K562 (cell line): ENCODE measurements around the gene MACF1. TPM values are rescaled to one million over a fixed set of nuclear protein-coding genes. Genes with fewer than 3 reads are reported as not detected.
A peak's percentile ranks its signal among the peaks of the same experiment; 100 is the strongest.

Source experiments
- ATAC-seq: fragments of 200-7000 bp; cut with Tn5 transposase; 3 replicates; pipeline ENCODE4 v1.9.1; 2020; ENCODE audit warnings: moderate library complexity
- BruUV-seq: library from RNA; stranded (reverse); fragments of 400-500 nt; replicated peaks from 2 replicates; lab custom pipeline; 2021; lab: Mats Ljungman, UMichigan
- CTCF ChIA-PET: fragments of 300-600 bp; formaldehyde crosslinking; extraction: SDS; loops from one replicate; lab custom pipeline; 2021; ENCODE audit warnings: low intra/inter-chr PET ratio; lab: Yijun Ruan, JAX
- POLR2A ChIA-PET: fragments of 300-600, 350-650 bp; sonication (Branson Sonifier 250); formaldehyde crosslinking; extraction: SDS; loops from one replicate; lab custom pipeline; 2021; ENCODE audit warnings: antibody characterized with exemption, inconsistent platforms; lab: Yijun Ruan, JAX
- DNase-seq, 4 experiments: peaks; one replicate each; pipeline versions ENCODE4 v3.0.0 to v3.0.0-alpha.2; 2011 to 2018; ENCODE audit warnings: low spot score in 3 of 4, mixed read lengths in 3 of 4; ENCODE audit errors: extremely low read depth in 1 of 4
- FAIRE-seq: peaks from 2 replicates; lab custom pipeline; 2011; peaks lifted over from hg19 to GRCh38; lab: Jason Lieb, UNC
- H2AFZ ChIP-seq: 2 replicates; pipeline ENCODE4 v1.6.0; 2011; ENCODE audit warnings: low read depth, low read length, control low read depth, inconsistent platforms
- H3K27ac ChIP-seq: fragments of 200-600 bp; 3 replicates; pipeline ENCODE4 v1.8.0; 2011; ENCODE audit warnings: low read depth, mild to moderate bottlenecking, control low read depth, inconsistent platforms, low read length, moderate library complexity, mixed read lengths; ENCODE audit errors: extremely low read depth
- H3K27me3 ChIP-seq, 2 experiments: fragments of 300-600 bp in 1 of 2; 2 replicates in 1 of 2; 3 replicates in 1 of 2; pipeline versions ENCODE4 v1.6.0 to v1.8.0; 2011; ENCODE audit warnings: inconsistent platforms in 2 of 2, low read length in 2 of 2, mild to moderate bottlenecking in 1 of 2, mixed read lengths in 1 of 2, moderate library complexity in 1 of 2; ENCODE audit not compliant: control insufficient read depth in 2 of 2, insufficient read depth in 2 of 2
- H3K36me3 ChIP-seq: fragments of 300-600 bp; 3 replicates; pipeline ENCODE4 v1.8.0; 2011; ENCODE audit warnings: mild to moderate bottlenecking, low read length, inconsistent platforms; ENCODE audit not compliant: control insufficient read depth, insufficient read depth
- H3K4me1 ChIP-seq, 2 experiments: fragments of 200-600 bp in 1 of 2; replicated peaks in 1 of 2; 2 replicates in 1 of 2; 3 replicates in 1 of 2; pipeline versions ENCODE4 v1.5.1 to v1.8.0; 2011; ENCODE audit warnings: inconsistent platforms in 2 of 2, low read length in 2 of 2, mild to moderate bottlenecking in 1 of 2, mixed read lengths in 1 of 2, moderate library complexity in 1 of 2; ENCODE audit not compliant: control insufficient read depth in 2 of 2, insufficient read depth in 2 of 2
- H3K4me2 ChIP-seq: 2 replicates; pipeline ENCODE4 v1.6.1; 2011; ENCODE audit warnings: low read length, control low read depth, inconsistent platforms, mixed read lengths; ENCODE audit not compliant: insufficient read depth
- H3K4me3 ChIP-seq: fragments of 200-600 bp; sonication (generic), shearing (Covaris generic); 2 replicates; pipeline ENCODE4 v1.5.1; 2016; ENCODE audit warnings: control low read depth, inconsistent platforms
- H3K79me2 ChIP-seq: fragments of 200-600 bp; 3 replicates; pipeline ENCODE4 v1.8.0; 2011; ENCODE audit warnings: low read length, inconsistent platforms; ENCODE audit not compliant: control insufficient read depth, insufficient read depth
- H3K9ac ChIP-seq, 2 experiments: 2 replicates each; pipeline versions ENCODE4 v1.6.0 to v1.6.1; 2011; ENCODE audit warnings: low read depth in 2 of 2, low read length in 2 of 2, control low read depth in 1 of 2, inconsistent platforms in 1 of 2, mild to moderate bottlenecking in 1 of 2, mixed read lengths in 1 of 2; ENCODE audit not compliant: insufficient read depth in 1 of 2
- H3K9me1 ChIP-seq: one replicate; pipeline ENCODE4 v1.6.0; 2011; ENCODE audit warnings: inconsistent platforms, mild to moderate bottlenecking, low read length, moderate library complexity; ENCODE audit not compliant: control insufficient read depth, insufficient read depth
- H3K9me3 ChIP-seq: replicated peaks from 2 replicates; pipeline ENCODE4 v1.5.1; 2011; ENCODE audit warnings: low read depth, low read length, inconsistent platforms; ENCODE audit not compliant: control insufficient read depth, insufficient read depth
- H4K20me1 ChIP-seq: replicated peaks from 2 replicates; pipeline ENCODE4 v1.6.1; 2011; ENCODE audit warnings: low read length, inconsistent platforms, mixed read lengths; ENCODE audit not compliant: control insufficient read depth, insufficient read depth
- EP300 ChIP-seq: IDR thresholded peaks from 2 replicates; pipeline ENCODE4 v1.6.1; 2012; ENCODE audit warnings: low read length, improper control_type of control experiment
- HNRNPUL1 ChIP-seq: fragments of 200-400 bp; formaldehyde crosslinking; IDR thresholded peaks from 2 replicates; pipeline ENCODE4 v1.6.1; 2017; ENCODE audit warnings: low read length
- TRIM28 ChIP-seq: fragments of 450-650 bp; IDR thresholded peaks from 2 replicates; pipeline ENCODE4 v1.6.1; 2017
- ZBTB1 ChIP-seq: sonication (generic); formaldehyde crosslinking; IDR thresholded peaks from 2 replicates; pipeline ENCODE4 v1.8.1; 2023; ENCODE audit warnings: missing genetic modification reagents, low read depth, mild to moderate bottlenecking, borderline replicate concordance
- ZNF23 ChIP-seq: fragments of 250-450 bp; sonication (Bioruptor Pico); IDR thresholded peaks from 2 replicates; pipeline ENCODE4 v1.4.0; 2020; ENCODE audit warnings: mild to moderate bottlenecking
- WGBS: fragments of 100-300 bp; shearing (Covaris generic); methylation state at CpG from one replicate; pipeline ENCODE4 v1.1.6; 2016; ENCODE audit warnings: low coverage, mixed read lengths; ENCODE audit not compliant: insufficient coverage; ENCODE audit errors: missing lambda C conversion rate; 5-methylcytosine and 5-hydroxymethylcytosine counted together
- in situ Hi-C: fragments of 300-500 bp; cut with MboI; formaldehyde crosslinking; loops from 4 replicates; pipeline ENCODE4 v1.15.0; 2018; ENCODE audit warnings: inconsistent platforms, mixed read lengths
- intact Hi-C: fragments of 100-400 bp; cut with micrococcal nuclease; formaldehyde crosslinking; loops from 2 replicates; pipeline ENCODE4 v1.14.2; 2022
- polyA plus RNA-seq, 8 experiments: library from polyadenylated mRNA; depleted of rRNA in 4 of 8; stranded (reverse) in 5 of 8; unstranded in 3 of 8; fragments of >200 nt; fragmentation: Nextera tagmentation in 2 of 8; fragmentation: Illumina TruSeq in 1 of 8; extraction: Ambion mirVana in 2 of 8; extraction: Trizol in 1 of 8; gene quantifications; 2 replicates each; pipeline versions ENCODE4 v1.2.1 to v1.2.3, GENCODE V29; 2011 to 2014; ENCODE audit warnings: inconsistent platforms in 1 of 8, missing spikeins in 1 of 8
- total RNA-seq, 7 experiments: library from RNA; depleted of rRNA in 6 of 7; stranded (reverse); fragments of >200 nt in 6 of 7; fragmentation: Illumina TruSeq in 2 of 7; extraction: Trizol in 2 of 7; gene quantifications; 2 replicates each; pipeline versions ENCODE4 v1.2.1 to v1.2.3, GENCODE V29; 2011 to 2021; ENCODE audit warnings: low replicate concordance in 1 of 7
- TF ChIP-seq, protein P1 (sequence below): sonication (generic); formaldehyde crosslinking; IDR thresholded peaks from 2 replicates; pipeline ENCODE4 v1.9.0; 2022; ENCODE audit warnings: mild to moderate bottlenecking, missing genetic modification reagents
- TF ChIP-seq, protein P2 (sequence below): fragments of 200-600 bp; sonication (generic); IDR thresholded peaks from one replicate; pipeline ENCODE4 v1.6.1; 2012; ENCODE audit warnings: mild to moderate bottlenecking, low read depth, low read length, inconsistent platforms

The MACF1 gene
- total and polyA plus RNA-seq, 9 of the 15 experiments (the other 6 are each of a cell fraction or from before 2014, with no cell fraction given), result 13.2 to 232 (median 112) TPM

DNA sequence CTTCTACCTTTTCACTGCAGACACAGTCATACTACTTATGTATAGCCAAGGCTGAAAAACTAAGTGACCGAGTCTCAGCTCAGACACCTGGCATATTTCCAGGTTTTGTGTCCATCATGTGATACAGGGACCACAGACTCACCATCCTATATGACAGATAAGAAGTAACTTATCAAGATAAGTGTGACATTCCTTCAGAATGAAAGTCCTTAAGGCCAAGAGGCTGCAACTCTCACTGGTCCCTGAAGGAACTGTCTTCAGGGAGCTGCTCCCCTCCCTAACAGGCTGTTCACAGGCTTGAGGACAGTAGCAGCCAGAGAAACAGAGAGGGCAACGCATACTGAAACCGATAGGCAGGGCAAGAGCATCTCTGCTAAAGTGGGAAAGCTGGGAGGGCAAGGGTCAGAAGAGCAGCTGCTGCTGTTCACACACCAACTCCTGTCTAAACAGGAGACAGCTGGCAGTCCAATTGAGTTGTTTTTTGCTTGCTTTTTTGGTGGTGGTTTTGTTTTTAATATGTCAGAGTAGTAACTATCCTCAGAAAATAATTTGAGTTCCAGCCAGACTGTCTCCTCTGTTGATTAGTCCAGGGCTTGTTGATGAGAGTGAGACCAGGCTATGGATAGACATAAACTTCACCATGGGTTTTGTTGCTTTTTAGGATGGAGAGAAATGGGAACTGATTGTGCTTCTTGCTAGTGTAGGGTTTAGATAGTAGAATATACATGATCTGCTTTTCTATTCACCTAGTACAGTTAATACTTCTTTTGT is 67.7 kb downstream of the MACF1 start:
- Histone ChIP-seq H3K9me1 (no peaks in the 10 kb centered on the region), H3K4me2 (peak overlapping the region; percentile 20; the same call in 1 of the 2 replicates), H3K27me3 (no peaks in the 10 kb centered on the region), H3K9ac (no peak overlapping the region; a peak in 1 of 4 replicates), H3K4me1 (peaks cover 23 to 45% of the 10 kb centered on the region in 2 experiments), H3K9me3 (no peaks in the 10 kb centered on the region), H2AFZ (no peak overlapping the region), H4K20me1 (peaks cover 6% of the 10 kb centered on the region; the same call in 1 of the 2 replicates), H3K4me3 (no peak overlapping the region), H3K27ac (peak overlapping the region; percentile 9; the same call in 2 of the 3 replicates), H3K36me3 (peaks cover 10% of the 10 kb centered on the region; the same call in 1 of the 3 replicates), H3K79me2 (peaks cover 21% of the 10 kb centered on the region; the same call in 2 of the 3 replicates)
- in situ Hi-C loops, result no loop called here
- ChIA-PET POLR2A (interaction anchor here (0.6 to 1.4 kb wide), 4 partner anchors 10 to 179 kb away, joined by 3 to 4 read pairs (median 4); no protein-coding TSS in a partner anchor), CTCF (interaction anchor here (0.6 kb wide), 1 partner anchor 144 kb away, joined by 3 read pairs; no protein-coding TSS in a partner anchor)
- intact Hi-C loops, result no loop called here
- 3% methylated on average over 3 of the region's 3 CpGs for WGBS
- DNase-seq, result peak in 3 of 4 experiments; percentile 41 to 58 (median 55)
- peak; percentile 66 for ATAC-seq
- BruUV-seq, result no TSS peak
- no peak for FAIRE-seq
- no peak for TF ChIP-seq ZBTB1
- TF ChIP-seq TRIM28, result no peak
- no peak for TF ChIP-seq ZNF23 (CRISPR knock-in tag)
- TF ChIP-seq, protein P1, sequence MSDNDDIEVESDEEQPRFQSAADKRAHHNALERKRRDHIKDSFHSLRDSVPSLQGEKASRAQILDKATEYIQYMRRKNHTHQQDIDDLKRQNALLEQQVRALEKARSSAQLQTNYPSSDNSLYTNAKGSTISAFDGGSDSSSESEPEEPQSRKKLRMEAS, result no peak
- peak; percentile 44; the same call in 1 of the 2 replicates for TF ChIP-seq EP300
- TF ChIP-seq, protein P2, sequence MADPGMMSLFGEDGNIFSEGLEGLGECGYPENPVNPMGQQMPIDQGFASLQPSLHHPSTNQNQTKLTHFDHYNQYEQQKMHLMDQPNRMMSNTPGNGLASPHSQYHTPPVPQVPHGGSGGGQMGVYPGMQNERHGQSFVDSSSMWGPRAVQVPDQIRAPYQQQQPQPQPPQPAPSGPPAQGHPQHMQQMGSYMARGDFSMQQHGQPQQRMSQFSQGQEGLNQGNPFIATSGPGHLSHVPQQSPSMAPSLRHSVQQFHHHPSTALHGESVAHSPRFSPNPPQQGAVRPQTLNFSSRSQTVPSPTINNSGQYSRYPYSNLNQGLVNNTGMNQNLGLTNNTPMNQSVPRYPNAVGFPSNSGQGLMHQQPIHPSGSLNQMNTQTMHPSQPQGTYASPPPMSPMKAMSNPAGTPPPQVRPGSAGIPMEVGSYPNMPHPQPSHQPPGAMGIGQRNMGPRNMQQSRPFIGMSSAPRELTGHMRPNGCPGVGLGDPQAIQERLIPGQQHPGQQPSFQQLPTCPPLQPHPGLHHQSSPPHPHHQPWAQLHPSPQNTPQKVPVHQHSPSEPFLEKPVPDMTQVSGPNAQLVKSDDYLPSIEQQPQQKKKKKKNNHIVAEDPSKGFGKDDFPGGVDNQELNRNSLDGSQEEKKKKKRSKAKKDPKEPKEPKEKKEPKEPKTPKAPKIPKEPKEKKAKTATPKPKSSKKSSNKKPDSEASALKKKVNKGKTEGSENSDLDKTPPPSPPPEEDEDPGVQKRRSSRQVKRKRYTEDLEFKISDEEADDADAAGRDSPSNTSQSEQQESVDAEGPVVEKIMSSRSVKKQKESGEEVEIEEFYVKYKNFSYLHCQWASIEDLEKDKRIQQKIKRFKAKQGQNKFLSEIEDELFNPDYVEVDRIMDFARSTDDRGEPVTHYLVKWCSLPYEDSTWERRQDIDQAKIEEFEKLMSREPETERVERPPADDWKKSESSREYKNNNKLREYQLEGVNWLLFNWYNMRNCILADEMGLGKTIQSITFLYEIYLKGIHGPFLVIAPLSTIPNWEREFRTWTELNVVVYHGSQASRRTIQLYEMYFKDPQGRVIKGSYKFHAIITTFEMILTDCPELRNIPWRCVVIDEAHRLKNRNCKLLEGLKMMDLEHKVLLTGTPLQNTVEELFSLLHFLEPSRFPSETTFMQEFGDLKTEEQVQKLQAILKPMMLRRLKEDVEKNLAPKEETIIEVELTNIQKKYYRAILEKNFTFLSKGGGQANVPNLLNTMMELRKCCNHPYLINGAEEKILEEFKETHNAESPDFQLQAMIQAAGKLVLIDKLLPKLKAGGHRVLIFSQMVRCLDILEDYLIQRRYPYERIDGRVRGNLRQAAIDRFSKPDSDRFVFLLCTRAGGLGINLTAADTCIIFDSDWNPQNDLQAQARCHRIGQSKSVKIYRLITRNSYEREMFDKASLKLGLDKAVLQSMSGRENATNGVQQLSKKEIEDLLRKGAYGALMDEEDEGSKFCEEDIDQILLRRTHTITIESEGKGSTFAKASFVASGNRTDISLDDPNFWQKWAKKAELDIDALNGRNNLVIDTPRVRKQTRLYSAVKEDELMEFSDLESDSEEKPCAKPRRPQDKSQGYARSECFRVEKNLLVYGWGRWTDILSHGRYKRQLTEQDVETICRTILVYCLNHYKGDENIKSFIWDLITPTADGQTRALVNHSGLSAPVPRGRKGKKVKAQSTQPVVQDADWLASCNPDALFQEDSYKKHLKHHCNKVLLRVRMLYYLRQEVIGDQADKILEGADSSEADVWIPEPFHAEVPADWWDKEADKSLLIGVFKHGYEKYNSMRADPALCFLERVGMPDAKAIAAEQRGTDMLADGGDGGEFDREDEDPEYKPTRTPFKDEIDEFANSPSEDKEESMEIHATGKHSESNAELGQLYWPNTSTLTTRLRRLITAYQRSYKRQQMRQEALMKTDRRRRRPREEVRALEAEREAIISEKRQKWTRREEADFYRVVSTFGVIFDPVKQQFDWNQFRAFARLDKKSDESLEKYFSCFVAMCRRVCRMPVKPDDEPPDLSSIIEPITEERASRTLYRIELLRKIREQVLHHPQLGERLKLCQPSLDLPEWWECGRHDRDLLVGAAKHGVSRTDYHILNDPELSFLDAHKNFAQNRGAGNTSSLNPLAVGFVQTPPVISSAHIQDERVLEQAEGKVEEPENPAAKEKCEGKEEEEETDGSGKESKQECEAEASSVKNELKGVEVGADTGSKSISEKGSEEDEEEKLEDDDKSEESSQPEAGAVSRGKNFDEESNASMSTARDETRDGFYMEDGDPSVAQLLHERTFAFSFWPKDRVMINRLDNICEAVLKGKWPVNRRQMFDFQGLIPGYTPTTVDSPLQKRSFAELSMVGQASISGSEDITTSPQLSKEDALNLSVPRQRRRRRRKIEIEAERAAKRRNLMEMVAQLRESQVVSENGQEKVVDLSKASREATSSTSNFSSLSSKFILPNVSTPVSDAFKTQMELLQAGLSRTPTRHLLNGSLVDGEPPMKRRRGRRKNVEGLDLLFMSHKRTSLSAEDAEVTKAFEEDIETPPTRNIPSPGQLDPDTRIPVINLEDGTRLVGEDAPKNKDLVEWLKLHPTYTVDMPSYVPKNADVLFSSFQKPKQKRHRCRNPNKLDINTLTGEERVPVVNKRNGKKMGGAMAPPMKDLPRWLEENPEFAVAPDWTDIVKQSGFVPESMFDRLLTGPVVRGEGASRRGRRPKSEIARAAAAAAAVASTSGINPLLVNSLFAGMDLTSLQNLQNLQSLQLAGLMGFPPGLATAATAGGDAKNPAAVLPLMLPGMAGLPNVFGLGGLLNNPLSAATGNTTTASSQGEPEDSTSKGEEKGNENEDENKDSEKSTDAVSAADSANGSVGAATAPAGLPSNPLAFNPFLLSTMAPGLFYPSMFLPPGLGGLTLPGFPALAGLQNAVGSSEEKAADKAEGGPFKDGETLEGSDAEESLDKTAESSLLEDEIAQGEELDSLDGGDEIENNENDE, result no peak
- TF ChIP-seq HNRNPUL1, result no peak
